Stimulated activated CD8-positive, alpha-beta memory T cell treated with anti-CD3 and anti-CD28 coated beads, Interleukin-15, amount 100 ng/mL, for 24 hours (primary cell): ENCODE data around the gene NHERF1.

ENCODE experiments used
- DNase-seq: peaks from one replicate; pipeline ENCODE4 v3.0.0-alpha.2; 2020; ENCODE audit warnings: low read depth

NHERF1 gene

GRCh38 chr17:74784125-74784810, 35.8 kb downstream of the NHERF1 start:
- DNase-seq, result no peak

GRCh38 chr17:74785096-74785980, 36.9 kb downstream of the NHERF1 start:
- no peak for DNase-seq

- no peak for DNase-seq
Measured at GRCh38 chr17:74785981-74786360, 37.5 kb downstream of the NHERF1 start.

GRCh38 chr17:74786431-74787055, 38.1 kb downstream of the NHERF1 start:
- DNase-seq, result no peak

- no peak for DNase-seq
Measured at GRCh38 chr17:74790161-74791058, 42.0 kb downstream of the NHERF1 start.

- no peak for DNase-seq
Measured at GRCh38 chr17:74792586-74793105, 44.2 kb downstream of the NHERF1 start.

GRCh38 chr17:74795327-74796020, 47.0 kb downstream of the NHERF1 start:
- DNase-seq, result no peak

- DNase-seq, result no peak
Measured at GRCh38 chr17:74796211-74796610, 47.8 kb downstream of the NHERF1 start.

GRCh38 chr17:74796866-74797265, 48.4 kb downstream of the NHERF1 start:
- DNase-seq, result no peak

- DNase-seq, result no peak
Measured at GRCh38 chr17:74797824-74798223, 49.4 kb downstream of the NHERF1 start.

GRCh38 chr17:74798239-74798707, 49.8 kb downstream of the NHERF1 start:
- no peak for DNase-seq

- DNase-seq, result no peak
Measured at GRCh38 chr17:74799097-74799496, 50.7 kb downstream of the NHERF1 start.

GRCh38 chr17:74800531-74800930, 52.1 kb downstream of the NHERF1 start:
- no peak for DNase-seq

GRCh38 chr17:74801896-74802295, 53.5 kb downstream of the NHERF1 start:
- no peak for DNase-seq

- DNase-seq, result no peak
Measured at GRCh38 chr17:74803388-74803930, 55.0 kb downstream of the NHERF1 start.

- DNase-seq, result no peak
Measured at GRCh38 chr17:74803971-74804370, 55.5 kb downstream of the NHERF1 start.

- DNase-seq, result no peak
Measured at GRCh38 chr17:74804683-74805082, 56.3 kb downstream of the NHERF1 start.

GRCh38 chr17:74805591-74805991, 57.2 kb downstream of the NHERF1 start:
- DNase-seq, result no peak

- no peak for DNase-seq
Measured at GRCh38 chr17:74806334-74806733, 57.9 kb downstream of the NHERF1 start.

GRCh38 chr17:74807441-74807840, 59.0 kb downstream of the NHERF1 start:
- DNase-seq, result no peak

GRCh38 chr17:74807925-74808324, 59.5 kb downstream of the NHERF1 start:
- no peak for DNase-seq
